Measurements from ENCODE around the gene CACNA2D3.
"Not testable (repeated sequence)": the region's sequence is repeated elsewhere in the genome, so short reads cannot be mapped to it uniquely, and the experiment has no call there.

CACNA2D3 gene

GRCh38 chr3:54966979-54967378 is 844.6 kb downstream of the CACNA2D3 start:
- no peak for DNase-seq (ENCODE audit: low spot score)

DNA sequence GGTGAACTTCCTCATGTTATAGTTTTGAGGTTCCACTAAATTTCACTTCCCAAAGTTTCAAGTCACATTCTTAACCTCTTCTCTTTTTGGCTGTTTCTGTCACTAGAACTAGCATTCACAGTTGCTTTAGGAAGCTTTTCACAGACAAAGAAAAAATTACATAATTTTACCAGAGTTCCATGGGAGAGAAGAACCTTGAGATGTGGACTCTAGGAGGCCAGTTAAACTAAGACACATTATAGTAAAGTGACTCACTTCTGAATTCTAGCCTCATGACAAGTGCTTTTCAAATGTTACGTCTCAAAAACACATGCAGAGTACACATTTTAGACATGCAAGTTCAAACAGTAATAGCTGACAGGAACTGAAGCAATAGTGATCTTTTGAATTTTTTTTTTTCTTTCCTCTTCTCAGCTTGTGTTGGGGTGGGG is 845.4 kb downstream of the CACNA2D3 start:
- DNase-seq (ENCODE audit: low spot score), result no peak

DNA sequence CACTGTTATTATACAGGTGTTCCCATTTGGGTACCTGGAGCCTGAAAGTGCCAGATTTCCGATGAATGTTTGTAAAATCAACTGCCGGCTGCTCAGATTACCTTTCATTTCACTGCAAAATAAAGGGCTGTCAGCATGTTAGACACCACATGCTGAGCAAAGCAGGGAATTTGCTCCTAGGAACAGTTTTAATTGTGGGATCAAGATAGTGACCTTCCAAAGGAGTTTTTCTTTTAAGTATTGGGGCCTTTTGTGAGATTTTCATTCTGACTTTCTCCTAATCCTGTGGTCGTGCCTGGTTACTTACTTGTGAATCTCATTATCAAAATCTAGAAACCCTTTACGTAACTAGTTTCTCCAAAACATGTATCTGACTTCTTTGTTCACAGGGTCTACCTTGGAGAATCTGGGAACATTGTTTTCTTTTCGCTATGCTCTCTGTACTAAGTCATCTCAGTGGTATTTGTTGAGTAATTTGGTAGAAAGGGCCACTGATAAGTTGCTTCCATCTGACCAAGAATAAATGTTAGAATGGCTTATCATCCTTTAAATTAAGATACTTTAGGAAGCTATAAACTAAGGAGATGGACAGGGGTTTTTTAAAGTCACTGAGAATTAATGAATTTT is 846.3 kb downstream of the CACNA2D3 start:
- no peak for DNase-seq (ENCODE audit: low spot score)

GRCh38 chr3:54969652-54970051 is 847.3 kb downstream of the CACNA2D3 start:
- no peak for DNase-seq (ENCODE audit: low spot score)

- DNase-seq (ENCODE audit: low spot score), result no peak
Observed at GRCh38 chr3:54970895-54971294, 848.5 kb downstream of the CACNA2D3 start.

DNA sequence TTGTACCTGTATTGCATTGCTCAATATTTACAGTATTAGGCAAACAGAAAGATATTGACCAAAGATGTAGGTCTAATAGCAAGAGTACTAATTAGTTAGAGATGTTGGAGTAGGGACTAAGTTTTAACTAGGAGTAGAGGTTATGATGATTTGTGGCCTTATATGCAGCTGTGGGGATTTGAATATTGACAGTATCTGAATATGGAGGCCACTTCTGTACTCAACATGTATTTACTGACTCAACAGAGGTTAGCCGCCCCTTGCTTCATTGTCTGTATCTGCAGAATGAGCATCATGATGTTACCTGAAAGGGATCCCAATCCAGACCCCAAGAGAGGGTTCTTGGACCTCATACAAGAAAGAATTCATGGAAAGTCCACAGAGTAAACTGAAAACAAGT is 855.1 kb downstream of the CACNA2D3 start:
- no peak for DNase-seq (ENCODE audit: low spot score)

DNA sequence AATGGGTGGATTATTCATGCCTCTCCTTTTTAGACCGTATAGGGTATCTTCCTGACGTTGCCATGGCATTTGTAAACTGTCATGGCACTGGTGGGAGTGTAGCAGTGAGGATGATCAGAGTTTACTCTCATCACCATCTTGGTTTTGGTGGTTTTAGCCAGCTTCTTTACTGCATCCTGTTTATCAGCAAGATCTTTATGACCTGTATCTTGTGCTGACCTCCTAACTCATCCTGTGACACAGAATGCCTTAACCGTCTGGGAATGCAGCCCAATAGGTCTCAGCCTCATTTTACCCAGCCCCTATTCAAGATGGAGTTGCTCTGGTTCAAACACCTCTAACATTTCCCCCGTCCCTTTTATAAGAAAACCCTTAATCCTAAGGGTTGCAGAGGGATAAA is 855.6 kb downstream of the CACNA2D3 start:
- not testable (repeated sequence) for DNase-seq (ENCODE audit: low spot score)

DNA sequence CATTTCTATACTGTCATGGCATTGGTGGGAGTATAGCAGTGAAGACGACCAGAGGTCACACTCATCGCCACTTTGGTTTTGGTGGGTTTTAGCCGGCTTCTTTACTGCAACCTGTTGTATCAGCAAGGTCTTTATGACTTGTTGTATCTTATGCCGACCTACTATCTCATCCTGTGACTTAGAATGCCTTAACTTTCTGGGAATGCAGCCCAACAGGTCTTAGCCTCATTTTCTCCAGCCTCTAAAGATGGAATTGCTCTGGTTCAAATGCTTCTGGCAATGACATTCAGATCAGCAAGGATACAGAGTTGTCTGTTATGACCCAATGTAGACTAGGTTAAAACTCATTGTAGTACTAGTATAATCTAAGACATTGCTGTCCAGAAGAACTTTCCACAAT is 860.5 kb downstream of the CACNA2D3 start:
- DNase-seq (ENCODE audit: low spot score), result no peak

GRCh38 chr3:54983266-54984099 is 861.1 kb downstream of the CACNA2D3 start:
- no peak for DNase-seq (ENCODE audit: low spot score)

GRCh38 chr3:54985856-54986255 is 863.5 kb downstream of the CACNA2D3 start:
- DNase-seq (ENCODE audit: low spot score), result no peak

DNA sequence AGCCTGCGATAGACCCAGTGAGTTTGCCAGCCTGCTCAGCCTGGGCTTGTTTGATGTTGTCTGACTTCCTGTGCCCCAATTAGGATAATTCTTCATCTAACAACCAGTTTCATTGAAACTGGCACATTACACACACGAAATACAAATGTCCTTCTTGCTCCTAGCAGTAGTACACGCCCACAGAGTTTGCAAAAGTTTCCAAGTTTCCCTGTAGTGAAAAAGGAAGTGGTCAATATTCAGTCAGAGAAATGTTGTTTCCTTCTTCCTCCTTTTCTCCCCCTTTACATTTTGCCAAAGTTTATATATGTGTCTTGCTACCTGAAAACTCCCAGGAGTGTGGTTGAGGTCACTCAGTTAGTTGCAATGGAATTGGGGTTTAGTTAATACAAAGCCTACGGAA is 863.9 kb downstream of the CACNA2D3 start:
- DNase-seq (ENCODE audit: low spot score), result no peak

- DNase-seq (ENCODE audit: low spot score), result no peak
Observed at GRCh38 chr3:54987719-54988118, 865.4 kb downstream of the CACNA2D3 start.

- DNase-seq (ENCODE audit: low spot score), result no peak
Observed at GRCh38 chr3:54988302-54988837, 866.0 kb downstream of the CACNA2D3 start.

GRCh38 chr3:54988838-54989630 is 866.7 kb downstream of the CACNA2D3 start:
- no peak for DNase-seq (ENCODE audit: low spot score)

GRCh38 chr3:54994111-54994513 is 871.8 kb downstream of the CACNA2D3 start:
- no peak for DNase-seq (ENCODE audit: low spot score)

DNA sequence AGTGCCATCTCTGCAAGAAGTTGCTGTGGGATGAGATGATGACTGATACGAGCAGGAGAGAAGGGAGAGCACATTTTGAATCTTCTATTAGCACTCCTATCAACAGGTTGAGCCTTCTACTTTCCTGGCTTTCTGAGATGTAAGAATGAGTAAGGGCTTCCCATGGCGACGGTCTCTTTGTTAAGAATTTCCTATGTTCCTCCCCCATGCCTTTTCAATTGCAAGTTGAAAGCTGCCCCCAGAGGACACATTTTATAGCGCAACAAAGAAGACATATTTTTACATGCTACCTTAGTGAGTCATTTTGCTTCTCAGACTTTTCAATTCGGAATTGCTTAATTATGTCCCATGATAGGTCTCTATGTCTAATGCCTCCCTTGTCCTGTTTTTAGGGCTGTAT is 876.8 kb downstream of the CACNA2D3 start:
- no peak for DNase-seq (ENCODE audit: low spot score)

DNA sequence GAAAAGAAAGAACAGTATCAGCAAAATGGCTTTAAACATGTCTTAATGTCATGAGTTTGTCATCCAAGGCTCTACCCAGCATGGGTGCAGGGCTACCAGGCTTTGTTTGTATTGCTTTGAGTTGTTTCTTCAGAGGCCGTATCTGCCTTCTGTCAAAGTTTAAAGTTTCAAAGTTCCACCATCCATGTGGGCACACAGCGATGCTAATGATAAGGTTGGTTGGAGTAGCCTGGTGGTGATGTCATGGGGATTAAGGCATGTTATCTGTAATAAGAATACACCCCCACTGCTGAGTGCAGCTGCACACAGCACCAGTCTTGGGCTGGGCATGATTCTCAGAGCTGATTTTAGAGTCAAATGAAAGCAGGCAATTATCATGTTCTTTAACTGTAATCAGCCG is 877.5 kb downstream of the CACNA2D3 start:
- no peak for DNase-seq (ENCODE audit: low spot score)

DNA sequence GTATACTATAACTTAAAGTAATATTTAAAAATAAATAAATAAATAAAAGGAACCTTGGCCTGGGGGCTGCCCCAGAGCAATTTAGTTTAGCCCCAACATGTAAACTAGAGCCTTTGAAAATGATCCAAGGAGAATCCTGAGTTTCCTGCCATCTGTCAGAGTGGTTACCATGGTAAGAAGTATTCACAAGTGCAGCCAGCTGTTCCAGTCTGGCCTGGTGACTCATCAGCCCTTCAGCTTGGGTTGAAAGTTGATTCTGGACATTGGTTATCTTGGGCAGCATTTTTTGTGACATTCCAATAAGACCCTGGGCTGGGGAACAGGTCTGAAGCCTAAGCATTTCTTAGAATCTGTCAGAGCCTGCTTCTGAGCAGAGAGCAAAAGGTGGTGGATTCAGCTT is 878.2 kb downstream of the CACNA2D3 start:
- no peak for DNase-seq (ENCODE audit: low spot score)

GRCh38 chr3:55000953-55001352 is 878.6 kb downstream of the CACNA2D3 start:
- no peak for DNase-seq (ENCODE audit: low spot score)

DNA sequence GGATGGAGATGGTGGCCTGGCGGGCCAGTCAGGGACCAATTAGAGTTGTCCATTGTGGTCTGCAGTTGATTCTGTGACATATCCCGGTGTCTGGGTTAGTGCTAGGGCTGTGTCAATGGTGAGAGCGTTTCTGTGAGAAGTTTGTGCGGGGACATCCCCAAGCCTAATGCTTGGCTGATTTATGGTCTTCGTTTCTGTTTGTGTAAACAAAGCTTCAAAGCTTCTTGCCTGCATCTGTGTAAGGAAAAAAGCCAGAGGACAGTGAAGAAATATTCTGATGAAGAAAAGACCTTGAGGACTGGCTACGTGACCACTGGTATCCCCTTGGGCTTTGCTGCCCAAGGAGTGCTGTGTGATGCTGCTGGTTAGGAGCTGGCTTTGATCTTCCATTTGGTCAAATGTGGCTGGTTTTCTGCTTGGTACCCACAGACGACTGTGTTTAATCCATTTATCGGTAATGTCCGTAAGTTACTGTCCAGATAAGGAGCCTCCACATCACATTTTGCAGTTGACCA is 880.1 kb downstream of the CACNA2D3 start:
- no peak for DNase-seq (ENCODE audit: low spot score)

DNA sequence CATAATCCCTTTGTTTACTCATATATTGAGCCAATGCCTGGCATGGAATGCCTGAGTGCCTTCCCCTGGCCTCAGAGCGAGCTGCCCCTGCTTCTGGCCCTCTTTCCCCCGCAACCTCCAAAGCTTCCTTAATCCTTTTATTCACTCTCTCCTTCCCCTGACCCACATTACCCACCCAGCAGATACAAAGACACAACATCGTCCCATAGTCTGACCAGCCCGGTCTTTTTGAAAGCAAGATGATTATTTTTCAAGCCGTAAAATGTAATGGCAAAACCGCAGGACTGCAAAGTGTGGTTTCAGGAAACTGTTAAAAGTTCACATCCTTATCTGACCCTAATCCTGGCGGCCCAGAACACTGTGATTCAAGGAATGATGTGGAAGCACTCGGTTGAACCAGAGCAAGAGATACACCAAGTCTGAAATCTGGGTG is 883.9 kb downstream of the CACNA2D3 start:
- no peak for DNase-seq (ENCODE audit: low spot score)

DNA sequence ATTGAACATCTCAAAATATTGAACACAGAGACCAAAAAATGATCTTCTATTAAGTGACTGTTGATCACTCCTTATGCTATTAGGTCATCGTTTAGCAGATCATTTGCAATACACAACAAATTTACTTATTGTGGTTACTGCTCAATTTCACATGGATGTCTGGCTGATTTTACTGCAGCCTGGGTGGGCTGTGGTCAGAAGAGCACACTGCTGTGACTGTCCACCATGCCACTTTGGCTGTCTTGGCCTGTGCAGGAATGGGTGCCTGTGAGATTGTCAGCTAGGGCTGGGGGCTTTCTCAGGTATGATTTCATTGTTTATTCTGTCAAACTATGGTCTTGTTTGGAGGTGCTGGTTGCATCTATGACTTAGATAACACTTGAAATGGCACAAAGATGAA is 885.6 kb downstream of the CACNA2D3 start:
- no peak for DNase-seq (ENCODE audit: low spot score)
